Caco-2 (cell line): Measurements from ENCODE around the gene MPV17L2. TPM values are rescaled to one million over a fixed set of nuclear protein-coding genes. Genes with fewer than 3 reads are reported as not detected.
A peak's percentile ranks its signal among the peaks of the same experiment; 100 is the strongest.

Source experiments
- BruUV-seq: library from RNA; stranded (reverse); fragments of 400-500 nt; replicated peaks from 2 replicates; lab custom pipeline; 2021; lab: Mats Ljungman, UMichigan
- CTCF ChIA-PET: fragments of 300-600 bp; sonication (Branson Sonifier 250); formaldehyde crosslinking; loops from one replicate; lab custom pipeline; 2022; ENCODE audit warnings: antibody characterized with exemption; lab: Charles Lee
- POLR2A ChIA-PET: fragments of 300-600 bp; sonication (Branson Sonifier 250); formaldehyde crosslinking; loops from one replicate; lab custom pipeline; 2022; ENCODE audit warnings: antibody characterized with exemption; lab: Charles Lee
- DNase-seq, 2 experiments: peaks; one replicate each; pipeline versions ENCODE4 v3.0.0 to v3.0.0-alpha.2; 2020 to 2022
- H3K27me3 ChIP-seq: replicated peaks from 2 replicates; pipeline ENCODE4 v1.6.0; 2011; ENCODE audit warnings: low read length; ENCODE audit not compliant: control insufficient read depth, insufficient read depth
- H3K36me3 ChIP-seq: 2 replicates; pipeline ENCODE4 v1.5.1; 2011; ENCODE audit warnings: low read length; ENCODE audit not compliant: control insufficient read depth, insufficient read depth
- H3K4me1 ChIP-seq: fragments of 250-450 bp; sonication (Bioruptor Pico); 2 replicates; pipeline ENCODE4 v1.5.1; 2020; ENCODE audit warnings: mild to moderate bottlenecking
- H3K4me3 ChIP-seq: 2 replicates; pipeline ENCODE4 v1.5.1; 2011; ENCODE audit warnings: low read depth, mild to moderate bottlenecking, control low read depth, low read length
- H3K9me3 ChIP-seq: fragments of 250-450 bp; sonication (Bioruptor Pico); 2 replicates; pipeline ENCODE4 v1.5.1; 2020; ENCODE audit warnings: mild to moderate bottlenecking, moderate library complexity
- H3K27ac Mint-ChIP-seq: one replicate; pipeline ENCODE4 v1.8.0; 2022; ENCODE audit warnings: mixed read lengths; ENCODE audit not compliant: unreplicated experiment
- H3K27me3 Mint-ChIP-seq: one replicate; pipeline ENCODE4 v1.8.0; 2022; ENCODE audit warnings: mixed read lengths; ENCODE audit not compliant: insufficient read depth, unreplicated experiment
- H3K36me3 Mint-ChIP-seq: one replicate; pipeline ENCODE4 v1.8.0; 2022; ENCODE audit warnings: mild to moderate bottlenecking, mixed read lengths; ENCODE audit not compliant: insufficient read depth, unreplicated experiment
- H3K4me1 Mint-ChIP-seq: one replicate; pipeline ENCODE4 v1.8.0; 2022; ENCODE audit warnings: low read depth, mixed read lengths; ENCODE audit not compliant: unreplicated experiment
- H3K4me3 Mint-ChIP-seq: one replicate; pipeline ENCODE4 v1.8.0; 2022; ENCODE audit warnings: mild to moderate bottlenecking, moderate library complexity, mixed read lengths; ENCODE audit not compliant: unreplicated experiment
- H3K9me3 Mint-ChIP-seq: one replicate; pipeline ENCODE4 v1.8.0; 2022; ENCODE audit warnings: mixed read lengths; ENCODE audit not compliant: unreplicated experiment
- CTCF ChIP-seq, 2 experiments: fragments of 200-600 bp in 1 of 2; IDR thresholded peaks; 1 replicate in 1 of 2; 2 replicates in 1 of 2; pipeline versions ENCODE4 v1.5.1 to v1.8.0; 2011 to 2022; ENCODE audit warnings: antibody characterized with exemption in 1 of 2, control low read depth in 1 of 2, inconsistent platforms in 1 of 2, low read depth in 1 of 2, low read length in 1 of 2, mild to moderate bottlenecking in 1 of 2, moderate library complexity in 1 of 2; ENCODE audit not compliant: insufficient read depth in 1 of 2, severe bottlenecking in 1 of 2, unreplicated experiment in 1 of 2
- intact Hi-C: fragments of 100-400 bp; cut with micrococcal nuclease; formaldehyde crosslinking; loops from one replicate; pipeline ENCODE4 v1.10.0; 2022; ENCODE audit not compliant: unreplicated experiment
- total RNA-seq: library from RNA; stranded (reverse); gene quantifications from 2 replicates; pipeline ENCODE4 v1.2.3, GENCODE V29; 2022

The MPV17L2 gene
- total RNA-seq, 1 experiment from 2014 or later: 16.6 TPM

- H3K27ac Mint-ChIP-seq: no peak overlapping the region
- BruUV-seq: no TSS peak
- no peaks in the 10 kb centered on the region for H3K9me3 Mint-ChIP-seq
- H3K4me3 Mint-ChIP-seq: no peak overlapping the region
- H3K4me1 Mint-ChIP-seq: no peaks in the 10 kb centered on the region
- POLR2A ChIA-PET: no interaction called here
- intact Hi-C loops: no loop called here
- Histone ChIP-seq H3K9me3 (no peaks in the 10 kb centered on the region), H3K36me3 (peaks cover 3% of the 10 kb centered on the region), H3K4me3 (no peak overlapping the region), H3K4me1 (no peaks in the 10 kb centered on the region), H3K27me3 (no peaks in the 10 kb centered on the region)
- TF ChIP-seq CTCF (IDR thresholded peaks at IDR 0.05; ENCODE audit: insufficient read depth in 1 of 2, low read depth in 1 of 2, low read length in 1 of 2, severe bottlenecking in 1 of 2, unreplicated experiment in 1 of 2): no peak
- CTCF ChIA-PET: interaction anchor here (0.9 kb wide), 2 partner anchors 14 to 54 kb away, joined by 3 to 5 read pairs; partner anchors contain the start of gene PIK3R2
- DNase-seq: no peak
- H3K27me3 Mint-ChIP-seq: no peaks in the 10 kb centered on the region
- peaks cover 60% of the 10 kb centered on the region for H3K36me3 Mint-ChIP-seq
Observed at GRCh38 chr19:18167011-18167410, 26.0 kb upstream of the MPV17L2 start.

- CTCF ChIA-PET: interaction anchor here (0.6 to 2.1 kb wide), 8 partner anchors 13 to 161 kb away, joined by 3 to 25 read pairs (median 5); no protein-coding TSS in a partner anchor
- DNase-seq: peak in 1 of 2 experiments; percentile 65
- POLR2A ChIA-PET: no interaction called here
- Histone ChIP-seq H3K27me3 (no peaks in the 10 kb centered on the region), H3K9me3 (no peaks in the 10 kb centered on the region), H3K4me3 (no peak overlapping the region), H3K36me3 (peaks cover 1% of the 10 kb centered on the region), H3K4me1 (no peaks in the 10 kb centered on the region)
- intact Hi-C loops: loop anchor here (1.0 kb wide), 1 partner anchor 55 kb away; no protein-coding TSS in a partner anchor
- Mint-ChIP-seq H3K4me1 (no peaks in the 10 kb centered on the region), H3K9me3 (no peaks in the 10 kb centered on the region), H3K4me3 (no peak overlapping the region), H3K36me3 (peaks cover 53% of the 10 kb centered on the region), H3K27ac (no peak overlapping the region), H3K27me3 (no peaks in the 10 kb centered on the region)
- TF ChIP-seq CTCF (IDR thresholded peaks at IDR 0.05; ENCODE audit: insufficient read depth in 1 of 2, low read depth in 1 of 2, low read length in 1 of 2, severe bottlenecking in 1 of 2, unreplicated experiment in 1 of 2): peak; percentile 76 to 86
- BruUV-seq: no TSS peak
Observed at GRCh38 chr19:18167975-18168645, 24.9 kb upstream of the MPV17L2 start.

GRCh38 chr19:18168673-18169381 lies 24.2 kb upstream of the MPV17L2 start:
- no peaks in the 10 kb centered on the region for H3K4me1 ChIP-seq
- no peaks in the 10 kb centered on the region for H3K9me3 ChIP-seq
- H3K36me3 ChIP-seq: peaks cover 1% of the 10 kb centered on the region
- POLR2A ChIA-PET: no interaction called here
- no peaks in the 10 kb centered on the region for H3K4me1 Mint-ChIP-seq
- CTCF ChIA-PET: interaction anchor here (0.7 to 2.1 kb wide), 3 partner anchors 23 to 59 kb away, joined by 3 to 25 read pairs (median 5); no protein-coding TSS in a partner anchor
- no peak for TF ChIP-seq CTCF (IDR thresholded peaks at IDR 0.05; ENCODE audit: insufficient read depth in 1 of 2, low read depth in 1 of 2, low read length in 1 of 2, severe bottlenecking in 1 of 2, unreplicated experiment in 1 of 2)
- H3K27me3 ChIP-seq: no peaks in the 10 kb centered on the region
- peaks cover 45% of the 10 kb centered on the region for H3K36me3 Mint-ChIP-seq
- BruUV-seq: no TSS peak
- DNase-seq: no peak
- H3K27me3 Mint-ChIP-seq: no peaks in the 10 kb centered on the region
- H3K4me3 ChIP-seq: no peak overlapping the region
- H3K9me3 Mint-ChIP-seq: no peaks in the 10 kb centered on the region
- intact Hi-C loops: loop anchor here (1.0 kb wide), 1 partner anchor 56 kb away; no protein-coding TSS in a partner anchor
- H3K4me3 Mint-ChIP-seq: no peak overlapping the region
- H3K27ac Mint-ChIP-seq: no peak overlapping the region
